ENCODE results near the gene USP46.

DNA sequence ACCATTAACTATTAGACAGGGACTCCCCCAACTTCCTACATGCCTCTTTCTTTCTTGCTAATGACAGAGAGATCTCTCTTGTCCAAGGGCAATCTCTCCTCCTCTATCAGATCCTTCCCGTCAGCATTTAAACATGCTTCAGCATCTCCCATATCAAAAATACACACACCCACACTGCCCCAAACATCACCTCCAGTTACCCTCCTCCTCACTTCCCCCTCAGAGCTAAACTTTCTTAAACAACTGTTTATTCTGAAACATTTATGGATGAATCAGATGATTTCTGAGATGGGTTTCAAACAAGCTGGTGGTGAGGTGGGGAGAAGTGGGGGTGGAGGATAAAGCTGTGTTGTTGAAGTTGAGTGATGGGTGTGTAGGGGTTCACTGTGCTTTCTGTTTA lies 23.5 kb downstream of the USP46 start:
- TF ChIP-seq ZBTB7A (CRISPR knock-in tag; IDR thresholded peaks at IDR 0.05) (no peak), PRPF4 (IDR thresholded peaks at IDR 0.05; ENCODE audit: low read depth, low read length, poor library complexity, severe bottlenecking) (no peak), TP53 (CRISPR knock-in tag; conservative IDR thresholded peaks at IDR 0.05) (no peak), ZBTB8A (CRISPR knock-in tag; IDR thresholded peaks at IDR 0.05; ENCODE audit: borderline replicate concordance, low read depth) (no peak), TAF1 (CRISPR knock-in tag; IDR thresholded peaks at IDR 0.05) (no peak), PTBP1 (IDR thresholded peaks at IDR 0.05; ENCODE audit: low read depth, low read length, poor library complexity, severe bottlenecking) (no peak), TCF7L2 (IDR thresholded peaks at IDR 0.05; ENCODE audit: low read depth, low read length) (no peak)
- TF ChIP-seq, protein P1, sequence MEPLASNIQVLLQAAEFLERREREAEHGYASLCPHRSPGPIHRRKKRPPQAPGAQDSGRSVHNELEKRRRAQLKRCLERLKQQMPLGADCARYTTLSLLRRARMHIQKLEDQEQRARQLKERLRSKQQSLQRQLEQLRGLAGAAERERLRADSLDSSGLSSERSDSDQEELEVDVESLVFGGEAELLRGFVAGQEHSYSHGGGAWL (CRISPR knock-in tag; IDR thresholded peaks at IDR 0.05), result no peak
- TF ChIP-seq, protein P2, sequence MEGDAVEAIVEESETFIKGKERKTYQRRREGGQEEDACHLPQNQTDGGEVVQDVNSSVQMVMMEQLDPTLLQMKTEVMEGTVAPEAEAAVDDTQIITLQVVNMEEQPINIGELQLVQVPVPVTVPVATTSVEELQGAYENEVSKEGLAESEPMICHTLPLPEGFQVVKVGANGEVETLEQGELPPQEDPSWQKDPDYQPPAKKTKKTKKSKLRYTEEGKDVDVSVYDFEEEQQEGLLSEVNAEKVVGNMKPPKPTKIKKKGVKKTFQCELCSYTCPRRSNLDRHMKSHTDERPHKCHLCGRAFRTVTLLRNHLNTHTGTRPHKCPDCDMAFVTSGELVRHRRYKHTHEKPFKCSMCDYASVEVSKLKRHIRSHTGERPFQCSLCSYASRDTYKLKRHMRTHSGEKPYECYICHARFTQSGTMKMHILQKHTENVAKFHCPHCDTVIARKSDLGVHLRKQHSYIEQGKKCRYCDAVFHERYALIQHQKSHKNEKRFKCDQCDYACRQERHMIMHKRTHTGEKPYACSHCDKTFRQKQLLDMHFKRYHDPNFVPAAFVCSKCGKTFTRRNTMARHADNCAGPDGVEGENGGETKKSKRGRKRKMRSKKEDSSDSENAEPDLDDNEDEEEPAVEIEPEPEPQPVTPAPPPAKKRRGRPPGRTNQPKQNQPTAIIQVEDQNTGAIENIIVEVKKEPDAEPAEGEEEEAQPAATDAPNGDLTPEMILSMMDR (CRISPR knock-in tag; IDR thresholded peaks at IDR 0.05), result no peak
- TF ChIP-seq, protein P3, sequence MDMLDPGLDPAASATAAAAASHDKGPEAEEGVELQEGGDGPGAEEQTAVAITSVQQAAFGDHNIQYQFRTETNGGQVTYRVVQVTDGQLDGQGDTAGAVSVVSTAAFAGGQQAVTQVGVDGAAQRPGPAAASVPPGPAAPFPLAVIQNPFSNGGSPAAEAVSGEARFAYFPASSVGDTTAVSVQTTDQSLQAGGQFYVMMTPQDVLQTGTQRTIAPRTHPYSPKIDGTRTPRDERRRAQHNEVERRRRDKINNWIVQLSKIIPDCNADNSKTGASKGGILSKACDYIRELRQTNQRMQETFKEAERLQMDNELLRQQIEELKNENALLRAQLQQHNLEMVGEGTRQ (IDR thresholded peaks at IDR 0.05; ENCODE audit: low read depth, low read length), result no peak
- TF ChIP-seq, protein P3 (CRISPR knock-in tag; IDR thresholded peaks at IDR 0.05; ENCODE audit: borderline replicate concordance), result no peak

Data from HepG2 (cell line).